Spleen (tissue), 11 donors: ENCODE results near the gene ZNF764. TPM values are rescaled to one million over a fixed set of nuclear protein-coding genes. Genes with fewer than 3 reads are reported as not detected.
A peak's percentile ranks its signal among the peaks of the same experiment; 100 is the strongest.

Experiments
- DNase-seq: peaks from one replicate; pipeline ENCODE4 v3.0.0-alpha.2; 2020
- H3K27ac ChIP-seq, 8 donors: fragments of 200-600 bp; sonication (generic) in 7 of 8; 1 replicate in 4 of 8; 2 replicates in 4 of 8; pipeline versions ENCODE4 v1.5.0 to v1.8.0; 2016 to 2021; ENCODE audit warnings: inconsistent platforms in 4 of 8, mild to moderate bottlenecking in 4 of 8, moderate library complexity in 1 of 8
- H3K27me3 ChIP-seq, 7 donors: fragments of 200-600 bp; sonication (generic) in 6 of 7; replicated peaks in 1 of 7; 1 replicate in 4 of 7; 2 replicates in 3 of 7; pipeline versions ENCODE4 v1.5.0 to v1.8.0; 2016 to 2021; ENCODE audit warnings: inconsistent platforms in 3 of 7, mild to moderate bottlenecking in 1 of 7
- H3K36me3 ChIP-seq, 6 donors: fragments of 200-600 bp; sonication (generic) in 5 of 6; 1 replicate in 4 of 6; 2 replicates in 2 of 6; pipeline versions ENCODE4 v1.5.0 to v1.8.0; 2016 to 2021; ENCODE audit warnings: inconsistent platforms in 2 of 6
- H3K4me1 ChIP-seq, 6 donors: fragments of 200-600 bp; sonication (generic) in 5 of 6; 1 replicate in 3 of 6; 2 replicates in 3 of 6; pipeline versions ENCODE4 v1.5.0 to v1.8.0; 2016 to 2021; ENCODE audit warnings: inconsistent platforms in 3 of 6
- H3K4me3 ChIP-seq, 8 donors: fragments of 200-600 bp; sonication (generic) in 7 of 8; 1 replicate in 4 of 8; 2 replicates in 4 of 8; pipeline versions ENCODE4 v1.5.0 to v1.8.0; 2016 to 2021; ENCODE audit warnings: inconsistent platforms in 4 of 8, mild to moderate bottlenecking in 4 of 8, moderate library complexity in 2 of 8
- H3K9me3 ChIP-seq, 8 donors: fragments of 200-600 bp; sonication (generic) in 7 of 8; 1 replicate in 4 of 8; 2 replicates in 4 of 8; pipeline versions ENCODE4 v1.5.0 to v1.8.0; 2016 to 2021; ENCODE audit warnings: inconsistent platforms in 4 of 8
- CTCF ChIP-seq, 11 experiments: fragments of 200-600 bp in 7 of 11; fragments of 450-650 bp in 4 of 11; sonication (generic) in 4 of 11; IDR thresholded peaks in 8 of 11; conservative IDR thresholded peaks in 3 of 11; 1 replicate in 7 of 11; 2 replicates in 4 of 11; pipeline versions ENCODE4 v1.4.0 to v1.8.0; 2016 to 2021; ENCODE audit warnings: antibody characterized with exemption in 11 of 11, inconsistent platforms in 4 of 11, mild to moderate bottlenecking in 1 of 11
- POLR2A ChIP-seq, 3 donors: fragments of 450-650 bp; IDR thresholded peaks; one replicate each; pipeline ENCODE4 v1.5.1; 2017; ENCODE audit warnings: antibody characterized with exemption in 3 of 3, mild to moderate bottlenecking in 1 of 3
- POLR2AphosphoS5 ChIP-seq, 3 donors: sonication (generic); formaldehyde crosslinking; IDR thresholded peaks; one replicate each; pipeline ENCODE4 v1.5.1; 2017; ENCODE audit warnings: antibody characterized with exemption in 3 of 3
- WGBS, 5 donors: extraction: QIAGEN DNeasy Blood & Tissue Kit in 3 of 5; methylation state at CpG; one replicate each; pipeline versions ENCODE4 v1.1.5 to v1.1.7; 2013 to 2018; 5-methylcytosine and 5-hydroxymethylcytosine counted together
- intact Hi-C: fragments of 100-400 bp; cut with DNase I; formaldehyde crosslinking; loops from one replicate; pipeline ENCODE4 v1.15.0; 2023; ENCODE audit warnings: low total_unique reads
- polyA plus RNA-seq, 3 donors: library from polyadenylated mRNA; stranded (reverse); fragments of 200-250 nt; gene quantifications; one replicate each; pipeline ENCODE4 v1.2.1, GENCODE V29; 2013
- total RNA-seq, 7 donors: library from RNA; depleted of rRNA in 3 of 7; stranded (reverse); fragments of >200 nt in 3 of 7; fragmentation: NEBNext Ultra II Directional in 4 of 7; extraction: Animal tissue kit (Norgen Biotek cat#: 25700) in 4 of 7; gene quantifications; one replicate each; pipeline versions ENCODE4 v1.1.0 to v1.2.1, GENCODE V29; 2016 to 2021
- donor health status: healthy with polysubstance abuse.
- donor health status: DM: no; HTN: no; CAD: no; lungs with moderate emphysema.
- donor health status: DM: no; HTN: no; CAD: no.
- donor health status: Bipolar disorder and iron deficiency.
- donor health status: healthy.
- donor health status: DM: no; HTN: no; CAD: no.
- donor health status: DM: yes; HTN: yes; CAD: no.

ZNF764 gene
- total and polyA plus RNA-seq, 10 donors, result 3.4 to 18.6 (median 13.2) TPM

GRCh38 chr16:30569281-30569680, 11.1 kb upstream of the ZNF764 start:
- no peaks in the 10 kb centered on the region for H3K27me3 ChIP-seq
- H3K36me3 ChIP-seq, result peaks cover 0 to 5% (median 2%) of the 10 kb centered on the region in 6 donors
- no peak for DNase-seq
- peaks cover 26 to 62% (median 47%) of the 10 kb centered on the region in 6 donors for H3K4me1 ChIP-seq
- TF ChIP-seq CTCF (IDR thresholded peaks at IDR 0.05 in 8 of 11, conservative IDR thresholded peaks at IDR 0.05 in 3 of 11) (no peak), POLR2A (IDR thresholded peaks at IDR 0.05) (no peak), POLR2AphosphoS5 (IDR thresholded peaks at IDR 0.05) (no peak)
- 87 to 98% (median 96%) methylated on average over 3 of the region's 3 CpGs for WGBS, 5 donors
- peak overlapping the region; percentile 58 to 99 (median 84) for H3K27ac ChIP-seq
- no peaks in the 10 kb centered on the region for H3K9me3 ChIP-seq
- intact Hi-C loops, result no loop called here
- no peak overlapping the region for H3K4me3 ChIP-seq

- H3K4me3 ChIP-seq, result peak overlapping the region in 1 of 8 donors; percentile 38
- no peak for TF ChIP-seq CTCF (IDR thresholded peaks at IDR 0.05 in 8 of 11, conservative IDR thresholded peaks at IDR 0.05 in 3 of 11)
- TF ChIP-seq POLR2A (IDR thresholded peaks at IDR 0.05), result peak in 1 of 3 donors; percentile 24
- peak in 2 of 3 donors; percentile 33 to 73 for TF ChIP-seq POLR2AphosphoS5 (IDR thresholded peaks at IDR 0.05)
- 15 to 30% (median 25%) methylated on average over 6 of the region's 6 CpGs for WGBS, 5 donors
- no peaks in the 10 kb centered on the region for H3K27me3 ChIP-seq
- H3K27ac ChIP-seq, result peak overlapping the region; percentile 58 to 99 (median 73)
- H3K4me1 ChIP-seq, result peaks cover 26 to 55% (median 47%) of the 10 kb centered on the region in 6 donors
- H3K9me3 ChIP-seq, result no peaks in the 10 kb centered on the region
- DNase-seq, result peak; percentile 81
- intact Hi-C loops, result no loop called here
- H3K36me3 ChIP-seq, result peaks cover 0 to 5% (median 2%) of the 10 kb centered on the region in 6 donors
Measured at GRCh38 chr16:30567991-30568638, 9.9 kb upstream of the ZNF764 start.

- no peak overlapping the region for H3K4me3 ChIP-seq
- H3K27me3 ChIP-seq, result no peaks in the 10 kb centered on the region
- H3K4me1 ChIP-seq, result peaks cover 26 to 51% (median 42%) of the 10 kb centered on the region in 6 donors
- no peak for TF ChIP-seq POLR2AphosphoS5 (IDR thresholded peaks at IDR 0.05)
- no peak for TF ChIP-seq CTCF (IDR thresholded peaks at IDR 0.05 in 8 of 11, conservative IDR thresholded peaks at IDR 0.05 in 3 of 11)
- TF ChIP-seq POLR2A (IDR thresholded peaks at IDR 0.05), result no peak
- intact Hi-C loops, result no loop called here
- no peak for DNase-seq
- H3K36me3 ChIP-seq, result peaks cover 0 to 5% (median 2%) of the 10 kb centered on the region in 6 donors
- 74 to 82% (median 77%) methylated on average over 14 of the region's 14 CpGs for WGBS, 5 donors
- peak overlapping the region; percentile 58 to 99 (median 73) for H3K27ac ChIP-seq
- H3K9me3 ChIP-seq, result no peaks in the 10 kb centered on the region
Measured at GRCh38 chr16:30567160-30567990, 9.2 kb upstream of the ZNF764 start.

- Histone ChIP-seq H3K4me3 (no peak overlapping the region), H3K4me1 (peaks cover 22 to 55% (median 40%) of the 10 kb centered on the region in 6 donors), H3K36me3 (peaks cover 0 to 5% (median 2%) of the 10 kb centered on the region in 6 donors), H3K9me3 (no peaks in the 10 kb centered on the region), H3K27ac (no peak overlapping the region), H3K27me3 (no peaks in the 10 kb centered on the region)
- no peak for DNase-seq
- intact Hi-C loops, result no loop called here
- WGBS, 5 donors, result 89 to 97% (median 96%) methylated on average over 4 of the region's 4 CpGs
- TF ChIP-seq CTCF (IDR thresholded peaks at IDR 0.05 in 8 of 11, conservative IDR thresholded peaks at IDR 0.05 in 3 of 11) (no peak), POLR2AphosphoS5 (IDR thresholded peaks at IDR 0.05) (no peak), POLR2A (IDR thresholded peaks at IDR 0.05) (no peak)
Measured at GRCh38 chr16:30566531-30566930, 8.4 kb upstream of the ZNF764 start.
